ENCODE results near the gene GPATCH8.
A peak's percentile ranks its signal among the peaks of the same experiment; 100 is the strongest.

GPATCH8 gene

GRCh38 chr17:44533533-44534246 lies 30.5 kb upstream of the GPATCH8 start (continued):
- TF ChIP-seq EGR2 (tag by site-specific recombination; IDR thresholded peaks at IDR 0.05; ENCODE audit: low read depth) (0 out of 2 replicates have a peak, but pooled peaks have one; percentile 25), ZNF140 (tag by site-specific recombination; IDR thresholded peaks at IDR 0.05) (no peak), ZNF768 (tag by site-specific recombination; IDR thresholded peaks at IDR 0.05) (no peak), ZNF585B (tag by site-specific recombination; IDR thresholded peaks at IDR 0.05) (peak; percentile 99), REST (tag by site-specific recombination; IDR thresholded peaks at IDR 0.05) (no peak), ZNF202 (tag by site-specific recombination; IDR thresholded peaks at IDR 0.05; ENCODE audit: borderline replicate concordance) (no peak), PRDM10 (tag by site-specific recombination; IDR thresholded peaks at IDR 0.05) (peak; percentile 41; the same call in 1 of the 2 replicates), ZNF169 (tag by site-specific recombination; IDR thresholded peaks at IDR 0.05) (no peak), ZNF837 (tag by site-specific recombination; IDR thresholded peaks at IDR 0.05) (no peak), ZNF776 (tag by site-specific recombination; IDR thresholded peaks at IDR 0.05; ENCODE audit: borderline replicate concordance) (no peak), SCRT1 (tag by site-specific recombination; IDR thresholded peaks at IDR 0.05; ENCODE audit: borderline replicate concordance) (no peak), KLF1 (tag by site-specific recombination; IDR thresholded peaks at IDR 0.05) (no peak), ZNF391 (tag by site-specific recombination; IDR thresholded peaks at IDR 0.05; ENCODE audit: borderline replicate concordance, low read depth) (no peak), ZNF416 (tag by site-specific recombination; IDR thresholded peaks at IDR 0.05) (no peak), ZNF692 (tag by site-specific recombination; IDR thresholded peaks at IDR 0.05) (no peak), ZBTB10 (tag by site-specific recombination; IDR thresholded peaks at IDR 0.05) (peak; percentile 70), ZFP41 (tag by site-specific recombination; IDR thresholded peaks at IDR 0.05; ENCODE audit: borderline replicate concordance) (no peak), ZFHX2 (tag by site-specific recombination; conservative IDR thresholded peaks at IDR 0.05) (peak; percentile 47), ZNF239 (tag by site-specific recombination; IDR thresholded peaks at IDR 0.05) (no peak), ZNF654 (tag by site-specific recombination; IDR thresholded peaks at IDR 0.05; ENCODE audit: low read depth) (peak; percentile 98), ZNF549 (tag by site-specific recombination; IDR thresholded peaks at IDR 0.05) (no peak), ZNF473 (tag by site-specific recombination; IDR thresholded peaks at IDR 0.05) (no peak), ZNF362 (tag by site-specific recombination; IDR thresholded peaks at IDR 0.05) (no peak), ZNF24 (tag by site-specific recombination; IDR thresholded peaks at IDR 0.05) (peak; percentile 64; the same call in 1 of the 2 replicates), IKZF3 (tag by site-specific recombination; IDR thresholded peaks at IDR 0.05) (peak; percentile 64; the same call in 1 of the 2 replicates), MEIS1 (CRISPR knock-in tag; IDR thresholded peaks at IDR 0.05; ENCODE audit: borderline replicate concordance) (no peak)
